Activated B cell treated with CpG ODN at 0.5 μM for 24 hours (primary cell): ENCODE results near the gene STK17A. TPM values are rescaled to one million over a fixed set of nuclear protein-coding genes. Genes with fewer than 3 reads are reported as not detected.
"Not testable (repeated sequence)": the region's sequence is repeated elsewhere in the genome, so short reads cannot be mapped to it uniquely, and the experiment has no call there.

Experiments used
- ATAC-seq: fragments of 200-7000 bp; cut with Tn5 transposase; one replicate; pipeline ENCODE4 v1.10.0; 2021; ENCODE audit warnings: low read depth, mild to moderate bottlenecking, moderate library complexity
- CTCF ChIA-PET: fragments of 350-600 bp; sonication (Branson Sonifier 250); formaldehyde crosslinking; loops from one replicate; lab custom pipeline; 2021; ENCODE audit warnings: antibody characterized with exemption; lab: Charles Lee
- POLR2A ChIA-PET: fragments of 350-600 bp; sonication (Branson Sonifier 250); formaldehyde crosslinking; loops from one replicate; lab custom pipeline; 2021; ENCODE audit warnings: antibody characterized with exemption; lab: Charles Lee
- DNase-seq: peaks from one replicate; pipeline ENCODE4 v3.0.0; 2022
- H3K27ac Mint-ChIP-seq: one replicate; pipeline ENCODE4 v1.8.0; 2020; ENCODE audit warnings: mixed read lengths
- H3K27me3 Mint-ChIP-seq: one replicate; pipeline ENCODE4 v1.8.0; 2021; ENCODE audit warnings: mixed read lengths
- H3K36me3 Mint-ChIP-seq: one replicate; pipeline ENCODE4 v1.8.0; 2021; ENCODE audit warnings: low read depth, mixed read lengths
- H3K4me1 Mint-ChIP-seq: one replicate; pipeline ENCODE4 v1.8.0; 2021; ENCODE audit warnings: mixed read lengths
- H3K4me3 Mint-ChIP-seq: one replicate; pipeline ENCODE4 v1.8.0; 2020; ENCODE audit warnings: mild to moderate bottlenecking, mixed read lengths
- H3K9me3 Mint-ChIP-seq: one replicate; pipeline ENCODE4 v1.8.0; 2020; ENCODE audit warnings: mixed read lengths
- CTCF ChIP-seq: fragments of 200-600 bp; IDR thresholded peaks from one replicate; pipeline ENCODE4 v1.8.0; 2022; ENCODE audit warnings: antibody characterized with exemption, mild to moderate bottlenecking
- intact Hi-C: fragments of 100-400 bp; cut with micrococcal nuclease; formaldehyde crosslinking; loops from one replicate; pipeline ENCODE4 v1.15.1; 2024
- total RNA-seq: library from RNA; stranded (reverse); gene quantifications from 2 replicates; pipeline ENCODE4 v1.2.3, GENCODE V29; 2022

The STK17A gene
- total RNA-seq, 1 donor from 2014 or later = 68.6 TPM

- no peak for TF ChIP-seq CTCF
- H3K4me1 Mint-ChIP-seq = peaks cover 86% of the 10 kb centered on the region
- intact Hi-C loops = loop anchor here (2.0 kb wide), 1 partner anchor 74 kb away; no protein-coding TSS in a partner anchor
- DNase-seq (no peak), ATAC-seq (no peak)
- H3K4me3 Mint-ChIP-seq = no peak overlapping the region
- H3K36me3 Mint-ChIP-seq = peaks cover 93% of the 10 kb centered on the region
- no peaks in the 10 kb centered on the region for H3K9me3 Mint-ChIP-seq
- no peaks in the 10 kb centered on the region for H3K27me3 Mint-ChIP-seq
- CTCF ChIA-PET = interaction anchor here (3.1 to 5.9 kb wide), 2 partner anchors 45 to 74 kb away, joined by 13 to 43 read pairs; partner anchors contain the start of gene STK17A
- H3K27ac Mint-ChIP-seq = peak overlapping the region; percentile 85
- POLR2A ChIA-PET = interaction anchor here (1.3 to 2.8 kb wide), 5 partner anchors 19 to 73 kb away, joined by 3 to 27 read pairs (median 6); partner anchors contain the start of gene STK17A
These were observed 43.8 kb downstream of the STK17A start for GRCh38 chr7:43626695-43627094.

- H3K27me3 Mint-ChIP-seq, H3K9me3 Mint-ChIP-seq, DNase-seq, H3K4me3 Mint-ChIP-seq, ATAC-seq: not testable (repeated sequence)
- peaks cover 85% of the 10 kb centered on the region for H3K4me1 Mint-ChIP-seq
- CTCF ChIA-PET = interaction anchor here (0.6 to 5.9 kb wide), 3 partner anchors 16 to 72 kb away, joined by 3 to 43 read pairs (median 13); partner anchors contain the start of gene STK17A
- POLR2A ChIA-PET = interaction anchor here (1.3 to 2.8 kb wide), 2 partner anchors 21 to 45 kb away, joined by 3 to 27 read pairs; partner anchors contain the start of gene STK17A
- peaks cover 93% of the 10 kb centered on the region for H3K36me3 Mint-ChIP-seq
- peak overlapping the region; percentile 18 for H3K27ac Mint-ChIP-seq
- intact Hi-C loops = loop anchor here (2.0 kb wide), 1 partner anchor 73 kb away; no protein-coding TSS in a partner anchor
These were observed 44.9 kb downstream of the STK17A start for GRCh38 chr7:43627798-43628197.

GRCh38 chr7:43628431-43628830 is 45.5 kb downstream of the STK17A start:
- intact Hi-C loops = no loop called here
- H3K4me3 Mint-ChIP-seq = no peak overlapping the region
- no peak for ATAC-seq

GRCh38 chr7:43629857-43630256 is 46.9 kb downstream of the STK17A start:
- no peak for TF ChIP-seq CTCF
- ATAC-seq = no peak
- no peak overlapping the region for H3K27ac Mint-ChIP-seq
- ChIA-PET CTCF (interaction anchor here (1.0 to 5.9 kb wide), 3 partner anchors 16 to 69 kb away, joined by 3 to 43 read pairs (median 3); partner anchors contain the start of gene STK17A), POLR2A (interaction anchor here (1.0 to 3.9 kb wide), 3 partner anchors 18 to 47 kb away, joined by 3 to 15 read pairs (median 5); partner anchors contain the start of gene STK17A)
- DNase-seq = no peak
- H3K9me3 Mint-ChIP-seq = no peaks in the 10 kb centered on the region
- no peak overlapping the region for H3K4me3 Mint-ChIP-seq
- H3K4me1 Mint-ChIP-seq = peaks cover 81% of the 10 kb centered on the region
- H3K36me3 Mint-ChIP-seq = peaks cover 93% of the 10 kb centered on the region
- H3K27me3 Mint-ChIP-seq = no peaks in the 10 kb centered on the region
- intact Hi-C loops = no loop called here

More at GRCh38 chr7:43628431-43628830, 45.5 kb downstream of the STK17A start:
- Mint-ChIP-seq H3K4me1 (peaks cover 86% of the 10 kb centered on the region), H3K27me3 (no peaks in the 10 kb centered on the region), H3K9me3 (no peaks in the 10 kb centered on the region), H3K27ac (peak overlapping the region; percentile 80), H3K36me3 (peaks cover 95% of the 10 kb centered on the region)
- DNase-seq = no peak
- no peak for TF ChIP-seq CTCF
- ChIA-PET POLR2A (interaction anchor here (1.3 to 3.9 kb wide), 2 partner anchors 21 to 46 kb away, joined by 3 to 15 read pairs; partner anchors contain the start of gene STK17A), CTCF (interaction anchor here (5.9 kb wide), 1 partner anchor 46 kb away, joined by 43 read pairs; the partner anchor contains the start of gene STK17A)

GRCh38 chr7:43630482-43630881 is 47.6 kb downstream of the STK17A start:
- TF ChIP-seq CTCF = no peak
- Mint-ChIP-seq H3K9me3 (no peaks in the 10 kb centered on the region), H3K27me3 (no peaks in the 10 kb centered on the region), H3K4me3 (no peak overlapping the region), H3K36me3 (peaks cover 92% of the 10 kb centered on the region), H3K27ac (peak overlapping the region; percentile 70), H3K4me1 (peaks cover 78% of the 10 kb centered on the region)
- ATAC-seq (no peak), DNase-seq (no peak)
- POLR2A ChIA-PET = interaction anchor here (1.0 to 3.9 kb wide), 4 partner anchors 17 to 48 kb away, joined by 3 to 15 read pairs (median 4); partner anchors contain the start of gene STK17A
- CTCF ChIA-PET = interaction anchor here (1.0 to 5.9 kb wide), 3 partner anchors 15 to 69 kb away, joined by 3 to 43 read pairs (median 3); partner anchors contain the start of gene STK17A
- intact Hi-C loops = no loop called here
